HCT116 (cell line): ENCODE measurements around the gene SVBP.

Experiments used
- TF ChIP-seq, protein P1 (sequence below): IDR thresholded peaks from 2 replicates; pipeline ENCODE4 v1.6.1; 2011; ENCODE audit warnings: mild to moderate bottlenecking, low read length, moderate library complexity; ENCODE audit not compliant: insufficient replicate concordance; ENCODE audit errors: extremely low read depth
- TF ChIP-seq, protein P2 (sequence below), 3 experiments: fragments of 200-600 bp in 1 of 3; sonication (generic) in 1 of 3; IDR thresholded peaks in 2 of 3; conservative IDR thresholded peaks in 1 of 3; 2 replicates each; pipeline ENCODE4 v1.5.1; 2012 to 2017; ENCODE audit warnings: low read depth in 2 of 3, low read length in 2 of 3, antibody characterized with exemption in 1 of 3, borderline replicate concordance in 1 of 3, control low read depth in 1 of 3, mild to moderate bottlenecking in 1 of 3, mixed read lengths in 1 of 3, mixed run types in 1 of 3, moderate library complexity in 1 of 3; ENCODE audit not compliant: insufficient read depth in 1 of 3
- TF ChIP-seq, protein P3 (sequence below): IDR thresholded peaks from 2 replicates; pipeline ENCODE4 v1.6.1; 2012; ENCODE audit warnings: low read depth

DNA sequence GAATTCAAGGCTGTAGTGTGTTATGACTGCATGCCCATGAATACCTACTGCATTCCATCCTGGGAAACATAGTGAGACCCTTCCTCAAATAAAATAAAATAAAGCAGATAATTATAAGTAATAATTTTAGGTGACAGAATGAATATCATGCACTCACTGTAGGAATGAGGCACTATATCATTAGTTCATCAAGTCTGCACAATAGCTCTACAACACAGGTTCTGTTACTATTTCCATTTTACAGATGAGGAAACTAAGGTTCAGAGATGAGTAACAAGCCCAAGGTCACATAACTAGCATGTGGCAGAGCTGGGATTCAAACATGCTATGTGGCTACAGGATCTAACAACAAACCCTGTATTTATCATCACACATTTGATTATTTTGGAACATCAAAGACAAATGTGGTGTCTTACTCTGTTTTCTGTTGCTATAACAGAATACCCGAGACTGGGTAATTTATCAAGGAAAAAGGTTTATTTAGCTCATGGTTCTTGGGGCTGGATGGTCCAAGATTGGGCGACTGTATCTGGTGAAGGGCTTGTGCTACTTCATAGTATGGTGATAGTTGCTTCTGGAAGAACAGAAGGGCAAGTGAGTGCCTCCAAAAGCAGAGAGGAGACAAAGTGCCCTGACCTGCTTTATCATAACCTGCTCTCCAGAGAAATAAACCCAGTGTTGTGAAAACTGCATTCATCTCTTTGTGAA, 24.4 kb upstream of the SVBP start:
- TF ChIP-seq, protein P1, sequence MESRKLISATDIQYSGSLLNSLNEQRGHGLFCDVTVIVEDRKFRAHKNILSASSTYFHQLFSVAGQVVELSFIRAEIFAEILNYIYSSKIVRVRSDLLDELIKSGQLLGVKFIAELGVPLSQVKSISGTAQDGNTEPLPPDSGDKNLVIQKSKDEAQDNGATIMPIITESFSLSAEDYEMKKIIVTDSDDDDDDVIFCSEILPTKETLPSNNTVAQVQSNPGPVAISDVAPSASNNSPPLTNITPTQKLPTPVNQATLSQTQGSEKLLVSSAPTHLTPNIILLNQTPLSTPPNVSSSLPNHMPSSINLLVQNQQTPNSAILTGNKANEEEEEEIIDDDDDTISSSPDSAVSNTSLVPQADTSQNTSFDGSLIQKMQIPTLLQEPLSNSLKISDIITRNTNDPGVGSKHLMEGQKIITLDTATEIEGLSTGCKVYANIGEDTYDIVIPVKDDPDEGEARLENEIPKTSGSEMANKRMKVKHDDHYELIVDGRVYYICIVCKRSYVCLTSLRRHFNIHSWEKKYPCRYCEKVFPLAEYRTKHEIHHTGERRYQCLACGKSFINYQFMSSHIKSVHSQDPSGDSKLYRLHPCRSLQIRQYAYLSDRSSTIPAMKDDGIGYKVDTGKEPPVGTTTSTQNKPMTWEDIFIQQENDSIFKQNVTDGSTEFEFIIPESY: no peak
- TF ChIP-seq, protein P2, sequence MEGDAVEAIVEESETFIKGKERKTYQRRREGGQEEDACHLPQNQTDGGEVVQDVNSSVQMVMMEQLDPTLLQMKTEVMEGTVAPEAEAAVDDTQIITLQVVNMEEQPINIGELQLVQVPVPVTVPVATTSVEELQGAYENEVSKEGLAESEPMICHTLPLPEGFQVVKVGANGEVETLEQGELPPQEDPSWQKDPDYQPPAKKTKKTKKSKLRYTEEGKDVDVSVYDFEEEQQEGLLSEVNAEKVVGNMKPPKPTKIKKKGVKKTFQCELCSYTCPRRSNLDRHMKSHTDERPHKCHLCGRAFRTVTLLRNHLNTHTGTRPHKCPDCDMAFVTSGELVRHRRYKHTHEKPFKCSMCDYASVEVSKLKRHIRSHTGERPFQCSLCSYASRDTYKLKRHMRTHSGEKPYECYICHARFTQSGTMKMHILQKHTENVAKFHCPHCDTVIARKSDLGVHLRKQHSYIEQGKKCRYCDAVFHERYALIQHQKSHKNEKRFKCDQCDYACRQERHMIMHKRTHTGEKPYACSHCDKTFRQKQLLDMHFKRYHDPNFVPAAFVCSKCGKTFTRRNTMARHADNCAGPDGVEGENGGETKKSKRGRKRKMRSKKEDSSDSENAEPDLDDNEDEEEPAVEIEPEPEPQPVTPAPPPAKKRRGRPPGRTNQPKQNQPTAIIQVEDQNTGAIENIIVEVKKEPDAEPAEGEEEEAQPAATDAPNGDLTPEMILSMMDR (IDR thresholded peaks at IDR 0.05 in 2 of 3, conservative IDR thresholded peaks at IDR 0.05 in 1 of 3; ENCODE audit: borderline replicate concordance in 1 of 3, insufficient read depth in 1 of 3, low read depth in 2 of 3, low read length in 2 of 3): no peak
- TF ChIP-seq, protein P3, sequence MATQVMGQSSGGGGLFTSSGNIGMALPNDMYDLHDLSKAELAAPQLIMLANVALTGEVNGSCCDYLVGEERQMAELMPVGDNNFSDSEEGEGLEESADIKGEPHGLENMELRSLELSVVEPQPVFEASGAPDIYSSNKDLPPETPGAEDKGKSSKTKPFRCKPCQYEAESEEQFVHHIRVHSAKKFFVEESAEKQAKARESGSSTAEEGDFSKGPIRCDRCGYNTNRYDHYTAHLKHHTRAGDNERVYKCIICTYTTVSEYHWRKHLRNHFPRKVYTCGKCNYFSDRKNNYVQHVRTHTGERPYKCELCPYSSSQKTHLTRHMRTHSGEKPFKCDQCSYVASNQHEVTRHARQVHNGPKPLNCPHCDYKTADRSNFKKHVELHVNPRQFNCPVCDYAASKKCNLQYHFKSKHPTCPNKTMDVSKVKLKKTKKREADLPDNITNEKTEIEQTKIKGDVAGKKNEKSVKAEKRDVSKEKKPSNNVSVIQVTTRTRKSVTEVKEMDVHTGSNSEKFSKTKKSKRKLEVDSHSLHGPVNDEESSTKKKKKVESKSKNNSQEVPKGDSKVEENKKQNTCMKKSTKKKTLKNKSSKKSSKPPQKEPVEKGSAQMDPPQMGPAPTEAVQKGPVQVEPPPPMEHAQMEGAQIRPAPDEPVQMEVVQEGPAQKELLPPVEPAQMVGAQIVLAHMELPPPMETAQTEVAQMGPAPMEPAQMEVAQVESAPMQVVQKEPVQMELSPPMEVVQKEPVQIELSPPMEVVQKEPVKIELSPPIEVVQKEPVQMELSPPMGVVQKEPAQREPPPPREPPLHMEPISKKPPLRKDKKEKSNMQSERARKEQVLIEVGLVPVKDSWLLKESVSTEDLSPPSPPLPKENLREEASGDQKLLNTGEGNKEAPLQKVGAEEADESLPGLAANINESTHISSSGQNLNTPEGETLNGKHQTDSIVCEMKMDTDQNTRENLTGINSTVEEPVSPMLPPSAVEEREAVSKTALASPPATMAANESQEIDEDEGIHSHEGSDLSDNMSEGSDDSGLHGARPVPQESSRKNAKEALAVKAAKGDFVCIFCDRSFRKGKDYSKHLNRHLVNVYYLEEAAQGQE: no peak
